ENCODE measurements around the gene RREB1.

- TF ChIP-seq, protein P1, sequence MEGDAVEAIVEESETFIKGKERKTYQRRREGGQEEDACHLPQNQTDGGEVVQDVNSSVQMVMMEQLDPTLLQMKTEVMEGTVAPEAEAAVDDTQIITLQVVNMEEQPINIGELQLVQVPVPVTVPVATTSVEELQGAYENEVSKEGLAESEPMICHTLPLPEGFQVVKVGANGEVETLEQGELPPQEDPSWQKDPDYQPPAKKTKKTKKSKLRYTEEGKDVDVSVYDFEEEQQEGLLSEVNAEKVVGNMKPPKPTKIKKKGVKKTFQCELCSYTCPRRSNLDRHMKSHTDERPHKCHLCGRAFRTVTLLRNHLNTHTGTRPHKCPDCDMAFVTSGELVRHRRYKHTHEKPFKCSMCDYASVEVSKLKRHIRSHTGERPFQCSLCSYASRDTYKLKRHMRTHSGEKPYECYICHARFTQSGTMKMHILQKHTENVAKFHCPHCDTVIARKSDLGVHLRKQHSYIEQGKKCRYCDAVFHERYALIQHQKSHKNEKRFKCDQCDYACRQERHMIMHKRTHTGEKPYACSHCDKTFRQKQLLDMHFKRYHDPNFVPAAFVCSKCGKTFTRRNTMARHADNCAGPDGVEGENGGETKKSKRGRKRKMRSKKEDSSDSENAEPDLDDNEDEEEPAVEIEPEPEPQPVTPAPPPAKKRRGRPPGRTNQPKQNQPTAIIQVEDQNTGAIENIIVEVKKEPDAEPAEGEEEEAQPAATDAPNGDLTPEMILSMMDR (conservative IDR thresholded peaks at IDR 0.05; ENCODE audit: low read depth, low read length), result no peak
- no peak for TF ChIP-seq EZH2 (IDR thresholded peaks at IDR 0.05; ENCODE audit: borderline replicate concordance, low read depth, low read length, poor library complexity, severe bottlenecking)
Observed at GRCh38 chr6:7163661-7164071, 55.9 kb downstream of the RREB1 start.
